ENCODE results near the gene BCL3.
A peak's percentile ranks its signal among the peaks of the same experiment; 100 is the strongest.

Gene BCL3

GRCh38 chr19:44794610-44795009, 46.1 kb downstream of the BCL3 start:
- Histone ChIP-seq H3K27ac (no peak overlapping the region), H3K4me3 (no peak overlapping the region)
- no peak for TF ChIP-seq CTCF (IDR thresholded peaks at IDR 0.05)
- no peak for DNase-seq (ENCODE audit: low spot score)

GRCh38 chr19:44795398-44795987, 47.0 kb downstream of the BCL3 start:
- DNase-seq (ENCODE audit: low spot score), result no peak
- no peak overlapping the region for H3K27ac ChIP-seq
- TF ChIP-seq CTCF (IDR thresholded peaks at IDR 0.05), result no peak
- H3K4me3 ChIP-seq, result no peak overlapping the region

GRCh38 chr19:44796701-44797115, 48.2 kb downstream of the BCL3 start:
- no peak for TF ChIP-seq CTCF (IDR thresholded peaks at IDR 0.05)
- Histone ChIP-seq H3K4me3 (no peak overlapping the region), H3K27ac (peak overlapping the region; percentile 11 to 62)
- DNase-seq (ENCODE audit: low spot score), result no peak

- DNase-seq (ENCODE audit: low spot score), result no peak
- no peak overlapping the region for H3K27ac ChIP-seq
- no peak for TF ChIP-seq CTCF (IDR thresholded peaks at IDR 0.05)
- H3K4me3 ChIP-seq, result no peak overlapping the region
Measured at GRCh38 chr19:44799627-44800346, 51.3 kb downstream of the BCL3 start.

GRCh38 chr19:44800461-44800860, 52.0 kb downstream of the BCL3 start:
- peak; percentile 94 for TF ChIP-seq CTCF (IDR thresholded peaks at IDR 0.05)
- H3K4me3 ChIP-seq, result no peak overlapping the region
- H3K27ac ChIP-seq, result no peak overlapping the region
- no peak for DNase-seq (ENCODE audit: low spot score)

GRCh38 chr19:44803442-44804428, 55.2 kb downstream of the BCL3 start:
- DNase-seq (ENCODE audit: low spot score), result no peak
- TF ChIP-seq CTCF (IDR thresholded peaks at IDR 0.05), result no peak

More at GRCh38 chr19:44803442-44804428, 55.2 kb downstream of the BCL3 start:
- Histone ChIP-seq H3K27ac (no peak overlapping the region), H3K4me3 (no peak overlapping the region)
